GM23338 (cell line): ENCODE data around the gene CREBL2.

Source experiments
- CREB1 ChIP-seq: fragments of 250-450 bp; sonication (Bioruptor Pico); IDR thresholded peaks from 2 replicates; pipeline ENCODE4 v1.5.0; 2020; ENCODE audit warnings: low read depth, mild to moderate bottlenecking, moderate library complexity
- CTCF ChIP-seq, 2 experiments: fragments of 200-600 bp in 1 of 2; sonication (generic) in 1 of 2; conservative IDR thresholded peaks; 2 replicates each; pipeline versions ENCODE4 v1.5.1 to v1.6.1; 2016 to 2017; ENCODE audit warnings: antibody characterized with exemption in 2 of 2, low read depth in 2 of 2, mild to moderate bottlenecking in 2 of 2, moderate library complexity in 1 of 2
- POLR2AphosphoS5 ChIP-seq: IDR thresholded peaks from 2 replicates; pipeline ENCODE4 v1.6.1; 2016; ENCODE audit warnings: antibody characterized with exemption, low read depth
- TF ChIP-seq, protein P1 (sequence below): IDR thresholded peaks from one replicate; pipeline ENCODE4 v1.6.1; 2018; ENCODE audit warnings: antibody characterized with exemption; ENCODE audit not compliant: unreplicated experiment

DNA sequence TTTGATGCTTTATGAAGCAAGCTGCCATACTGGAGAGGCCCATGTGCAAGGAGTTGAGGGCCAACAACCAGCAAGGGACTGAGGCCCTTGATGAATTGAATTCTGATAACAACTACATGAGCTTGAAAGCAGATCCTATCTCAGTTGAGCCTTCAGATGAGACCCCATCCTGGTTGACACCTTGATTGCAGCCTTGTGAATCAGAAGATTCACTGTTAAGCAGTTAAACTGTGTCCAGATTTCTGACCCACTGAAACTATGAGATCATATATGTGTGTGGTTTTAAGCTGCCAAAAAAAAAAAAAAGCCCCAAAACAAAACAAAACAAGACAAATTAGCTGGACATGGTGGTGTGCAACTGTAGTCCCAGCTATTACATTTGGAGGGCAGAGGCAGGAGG is 42.2 kb downstream of the CREBL2 start:
- no peak for TF ChIP-seq CTCF (conservative IDR thresholded peaks at IDR 0.05; ENCODE audit: low read depth in 2 of 2)
- no peak for TF ChIP-seq CREB1 (CRISPR knock-in tag)
- TF ChIP-seq POLR2AphosphoS5, result no peak
- TF ChIP-seq, protein P1, sequence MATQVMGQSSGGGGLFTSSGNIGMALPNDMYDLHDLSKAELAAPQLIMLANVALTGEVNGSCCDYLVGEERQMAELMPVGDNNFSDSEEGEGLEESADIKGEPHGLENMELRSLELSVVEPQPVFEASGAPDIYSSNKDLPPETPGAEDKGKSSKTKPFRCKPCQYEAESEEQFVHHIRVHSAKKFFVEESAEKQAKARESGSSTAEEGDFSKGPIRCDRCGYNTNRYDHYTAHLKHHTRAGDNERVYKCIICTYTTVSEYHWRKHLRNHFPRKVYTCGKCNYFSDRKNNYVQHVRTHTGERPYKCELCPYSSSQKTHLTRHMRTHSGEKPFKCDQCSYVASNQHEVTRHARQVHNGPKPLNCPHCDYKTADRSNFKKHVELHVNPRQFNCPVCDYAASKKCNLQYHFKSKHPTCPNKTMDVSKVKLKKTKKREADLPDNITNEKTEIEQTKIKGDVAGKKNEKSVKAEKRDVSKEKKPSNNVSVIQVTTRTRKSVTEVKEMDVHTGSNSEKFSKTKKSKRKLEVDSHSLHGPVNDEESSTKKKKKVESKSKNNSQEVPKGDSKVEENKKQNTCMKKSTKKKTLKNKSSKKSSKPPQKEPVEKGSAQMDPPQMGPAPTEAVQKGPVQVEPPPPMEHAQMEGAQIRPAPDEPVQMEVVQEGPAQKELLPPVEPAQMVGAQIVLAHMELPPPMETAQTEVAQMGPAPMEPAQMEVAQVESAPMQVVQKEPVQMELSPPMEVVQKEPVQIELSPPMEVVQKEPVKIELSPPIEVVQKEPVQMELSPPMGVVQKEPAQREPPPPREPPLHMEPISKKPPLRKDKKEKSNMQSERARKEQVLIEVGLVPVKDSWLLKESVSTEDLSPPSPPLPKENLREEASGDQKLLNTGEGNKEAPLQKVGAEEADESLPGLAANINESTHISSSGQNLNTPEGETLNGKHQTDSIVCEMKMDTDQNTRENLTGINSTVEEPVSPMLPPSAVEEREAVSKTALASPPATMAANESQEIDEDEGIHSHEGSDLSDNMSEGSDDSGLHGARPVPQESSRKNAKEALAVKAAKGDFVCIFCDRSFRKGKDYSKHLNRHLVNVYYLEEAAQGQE, result no peak
